ENCODE results near the gene PPARD. TPM values are rescaled to one million over a fixed set of nuclear protein-coding genes. Genes with fewer than 3 reads are reported as not detected.

The PPARD gene
- total RNA-seq, 4 donors from 2014 or later, result 1.5 to 26.6 (median 7.8) TPM

DNA sequence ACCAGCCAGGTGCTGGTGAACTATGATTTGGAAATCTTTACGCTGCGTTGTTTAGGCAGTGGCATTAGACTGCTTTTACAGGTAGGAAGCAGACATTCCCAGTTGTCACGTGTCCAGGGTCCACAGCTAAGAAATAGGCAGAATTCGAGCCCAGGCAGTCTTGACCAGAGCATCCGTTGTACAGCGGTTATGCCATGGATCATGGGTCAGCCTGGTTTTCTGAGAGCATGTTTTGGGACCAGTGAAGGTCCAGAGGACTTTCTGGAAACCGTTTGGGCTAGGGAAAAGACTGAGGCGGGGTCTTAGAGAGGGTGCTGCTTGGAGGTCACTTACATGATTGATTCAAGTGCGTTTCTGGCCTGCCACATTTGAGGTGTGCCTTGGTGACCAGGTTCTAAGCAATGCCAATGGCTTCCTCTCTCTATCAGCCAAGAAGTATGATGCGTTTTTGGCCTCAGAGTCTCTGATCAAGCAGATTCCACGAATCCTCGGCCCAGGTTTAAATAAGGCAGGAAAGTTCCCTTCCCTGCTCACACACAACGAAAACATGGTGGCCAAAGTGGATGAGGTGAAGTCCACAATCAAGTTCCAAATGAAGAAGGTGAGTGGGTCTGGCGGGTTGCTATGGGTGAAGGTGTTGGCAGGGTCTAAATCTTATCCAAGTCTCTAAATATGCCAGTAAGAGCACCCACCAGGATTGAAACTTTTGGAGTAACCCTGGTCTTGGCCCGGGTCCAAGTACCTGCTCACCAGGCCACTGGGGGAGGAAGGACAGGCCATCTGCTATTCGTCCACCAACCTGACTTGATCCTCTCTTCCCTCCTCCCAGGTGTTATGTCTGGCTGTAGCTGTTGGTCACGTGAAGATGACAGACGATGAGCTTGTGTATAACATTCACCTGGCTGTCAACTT, 127.6 kb downstream of the PPARD start:
- no peaks in the 10 kb centered on the region for H3K36me3 ChIP-seq
- intact Hi-C loops (cut with DNase I; ENCODE audit: low total_unique reads), result no loop called here
- H3K4me1 ChIP-seq, result peaks cover 0 to 7% of the 10 kb centered on the region in 2 donors
- H3K4me3 ChIP-seq, result peak overlapping the region; percentile 67 to 71
- TF ChIP-seq, protein P1, sequence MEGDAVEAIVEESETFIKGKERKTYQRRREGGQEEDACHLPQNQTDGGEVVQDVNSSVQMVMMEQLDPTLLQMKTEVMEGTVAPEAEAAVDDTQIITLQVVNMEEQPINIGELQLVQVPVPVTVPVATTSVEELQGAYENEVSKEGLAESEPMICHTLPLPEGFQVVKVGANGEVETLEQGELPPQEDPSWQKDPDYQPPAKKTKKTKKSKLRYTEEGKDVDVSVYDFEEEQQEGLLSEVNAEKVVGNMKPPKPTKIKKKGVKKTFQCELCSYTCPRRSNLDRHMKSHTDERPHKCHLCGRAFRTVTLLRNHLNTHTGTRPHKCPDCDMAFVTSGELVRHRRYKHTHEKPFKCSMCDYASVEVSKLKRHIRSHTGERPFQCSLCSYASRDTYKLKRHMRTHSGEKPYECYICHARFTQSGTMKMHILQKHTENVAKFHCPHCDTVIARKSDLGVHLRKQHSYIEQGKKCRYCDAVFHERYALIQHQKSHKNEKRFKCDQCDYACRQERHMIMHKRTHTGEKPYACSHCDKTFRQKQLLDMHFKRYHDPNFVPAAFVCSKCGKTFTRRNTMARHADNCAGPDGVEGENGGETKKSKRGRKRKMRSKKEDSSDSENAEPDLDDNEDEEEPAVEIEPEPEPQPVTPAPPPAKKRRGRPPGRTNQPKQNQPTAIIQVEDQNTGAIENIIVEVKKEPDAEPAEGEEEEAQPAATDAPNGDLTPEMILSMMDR (IDR thresholded peaks at IDR 0.05), result no peak
- no peak for TF ChIP-seq POLR2A (IDR thresholded peaks at IDR 0.05)
- peak; percentile 52 to 63 for DNase-seq
- H3K9me3 ChIP-seq, result no peaks in the 10 kb centered on the region
- no peaks in the 10 kb centered on the region for H3K27me3 ChIP-seq
- peak overlapping the region; percentile 85 to 93 for H3K27ac ChIP-seq

DNA sequence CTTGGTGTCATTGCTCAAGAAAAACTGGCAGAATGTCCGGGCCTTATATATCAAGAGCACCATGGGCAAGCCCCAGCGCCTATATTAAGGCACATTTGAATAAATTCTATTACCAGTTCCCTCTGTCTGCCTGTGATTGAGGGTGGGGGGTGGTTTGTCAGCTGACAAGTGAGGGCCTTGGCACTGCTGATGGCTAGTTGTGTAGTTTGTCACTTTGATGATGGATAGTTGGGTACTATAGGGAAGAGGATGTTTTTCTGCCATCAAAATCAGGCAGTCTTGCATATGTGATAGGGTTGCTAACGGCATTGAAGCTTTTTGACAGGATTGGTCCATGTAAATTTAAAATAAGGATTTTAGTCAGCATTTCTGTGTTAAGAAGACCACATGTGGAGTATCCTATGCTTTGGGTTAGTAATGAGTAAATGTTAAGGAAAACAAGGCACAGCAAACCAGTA, 128.3 kb downstream of the PPARD start:
- peak overlapping the region; percentile 85 to 93 for H3K27ac ChIP-seq
- H3K4me1 ChIP-seq, result peaks cover 0 to 7% of the 10 kb centered on the region in 2 donors
- TF ChIP-seq POLR2A (IDR thresholded peaks at IDR 0.05), result no peak
- DNase-seq, result no peak
- intact Hi-C loops (cut with DNase I; ENCODE audit: low total_unique reads), result no loop called here
- no peak overlapping the region for H3K4me3 ChIP-seq
- H3K27me3 ChIP-seq, result no peaks in the 10 kb centered on the region
- no peaks in the 10 kb centered on the region for H3K36me3 ChIP-seq
- no peaks in the 10 kb centered on the region for H3K9me3 ChIP-seq

DNA sequence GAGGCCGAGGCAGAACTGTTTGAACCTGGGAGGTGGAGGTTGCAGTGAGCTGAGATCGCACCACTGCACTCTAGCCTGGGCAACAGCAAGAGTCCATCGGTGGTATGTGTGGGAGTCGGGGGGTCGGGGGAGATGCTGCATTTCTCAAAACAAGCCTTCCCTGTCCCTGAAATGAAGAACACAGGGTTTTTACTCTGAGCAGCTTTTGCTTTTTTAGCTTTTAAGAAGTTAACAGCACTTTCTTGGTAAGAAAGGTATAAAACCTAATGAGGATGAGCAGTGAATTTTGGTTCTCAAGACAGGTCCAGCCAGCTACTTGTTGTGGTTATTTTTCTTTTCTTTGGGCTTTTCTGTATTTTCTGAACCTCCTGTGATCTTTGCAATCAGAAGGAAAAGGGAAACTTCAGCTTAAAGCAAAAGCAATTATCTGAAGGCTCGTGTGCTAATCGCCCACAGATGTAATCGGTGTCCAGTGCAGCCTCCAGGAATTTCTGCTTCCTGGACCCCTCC, 129.5 kb downstream of the PPARD start:
- peaks cover 0 to 7% of the 10 kb centered on the region in 2 donors for H3K4me1 ChIP-seq
- H3K4me3 ChIP-seq, result no peak overlapping the region
- TF ChIP-seq POLR2A (IDR thresholded peaks at IDR 0.05), result no peak
- TF ChIP-seq, protein P1 (IDR thresholded peaks at IDR 0.05), result no peak
- no peaks in the 10 kb centered on the region for H3K27me3 ChIP-seq
- intact Hi-C loops (cut with DNase I; ENCODE audit: low total_unique reads), result no loop called here
- no peaks in the 10 kb centered on the region for H3K9me3 ChIP-seq
- no peak for DNase-seq
- no peaks in the 10 kb centered on the region for H3K36me3 ChIP-seq
- H3K27ac ChIP-seq, result peak overlapping the region; percentile 85 to 93

- H3K36me3 ChIP-seq, result no peaks in the 10 kb centered on the region
- H3K4me3 ChIP-seq, result no peak overlapping the region
- DNase-seq, result no peak
- TF ChIP-seq, protein P1 (IDR thresholded peaks at IDR 0.05), result no peak
- TF ChIP-seq POLR2A (IDR thresholded peaks at IDR 0.05), result no peak
- intact Hi-C loops (cut with DNase I; ENCODE audit: low total_unique reads), result no loop called here
- peaks cover 0 to 7% of the 10 kb centered on the region in 2 donors for H3K4me1 ChIP-seq
- no peaks in the 10 kb centered on the region for H3K27me3 ChIP-seq
- H3K9me3 ChIP-seq, result no peaks in the 10 kb centered on the region
- H3K27ac ChIP-seq, result peak overlapping the region; percentile 2 to 26
Measured at GRCh38 chr6:35473075-35473849, 130.9 kb downstream of the PPARD start.

DNA sequence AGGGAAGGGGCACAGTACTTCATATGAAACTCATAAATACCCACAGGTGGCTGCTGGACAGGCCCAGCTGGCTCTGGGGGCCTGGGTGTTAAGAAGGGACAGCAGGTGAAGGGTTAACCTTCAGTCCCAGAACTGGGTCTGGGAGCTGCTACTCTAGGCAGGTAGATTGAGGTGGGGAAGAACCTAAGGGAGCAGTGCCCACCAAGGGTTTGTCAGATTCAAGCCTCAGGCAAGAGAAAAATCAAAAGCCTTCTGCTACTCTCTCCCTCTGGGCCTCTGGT, 131.4 kb downstream of the PPARD start:
- H3K4me1 ChIP-seq, result peaks cover 0 to 7% of the 10 kb centered on the region in 2 donors
- no peaks in the 10 kb centered on the region for H3K27me3 ChIP-seq
- TF ChIP-seq, protein P1 (IDR thresholded peaks at IDR 0.05), result no peak
- TF ChIP-seq POLR2A (IDR thresholded peaks at IDR 0.05), result no peak
- no peak overlapping the region for H3K4me3 ChIP-seq
- intact Hi-C loops (cut with DNase I; ENCODE audit: low total_unique reads), result no loop called here
- no peak for DNase-seq
- H3K36me3 ChIP-seq, result no peaks in the 10 kb centered on the region
- no peaks in the 10 kb centered on the region for H3K9me3 ChIP-seq
- no peak overlapping the region for H3K27ac ChIP-seq

Measured in uterus (tissue), 4 donors.